Subcutaneous adipose tissue (tissue), 4 donors: Measurements from ENCODE around the gene NKIRAS2. TPM values are rescaled to one million over a fixed set of nuclear protein-coding genes. Genes with fewer than 3 reads are reported as not detected.

ENCODE experiments used
- total RNA-seq, 4 donors: library from RNA; depleted of rRNA; stranded (reverse); fragments of >200 nt; gene quantifications; one replicate each; pipeline ENCODE4 v1.1.0, GENCODE V29; 2016
- TF ChIP-seq, protein P1 (sequence below): fragments of 450-650 bp; IDR thresholded peaks from one replicate; pipeline ENCODE4 v1.5.1; 2016; ENCODE audit warnings: low read depth, mild to moderate bottlenecking, control low read depth, antibody characterized with exemption, moderate library complexity

NKIRAS2 gene
- total RNA-seq, 4 donors from 2014 or later: 21.2 to 37.1 (median 29.0) TPM

DNA sequence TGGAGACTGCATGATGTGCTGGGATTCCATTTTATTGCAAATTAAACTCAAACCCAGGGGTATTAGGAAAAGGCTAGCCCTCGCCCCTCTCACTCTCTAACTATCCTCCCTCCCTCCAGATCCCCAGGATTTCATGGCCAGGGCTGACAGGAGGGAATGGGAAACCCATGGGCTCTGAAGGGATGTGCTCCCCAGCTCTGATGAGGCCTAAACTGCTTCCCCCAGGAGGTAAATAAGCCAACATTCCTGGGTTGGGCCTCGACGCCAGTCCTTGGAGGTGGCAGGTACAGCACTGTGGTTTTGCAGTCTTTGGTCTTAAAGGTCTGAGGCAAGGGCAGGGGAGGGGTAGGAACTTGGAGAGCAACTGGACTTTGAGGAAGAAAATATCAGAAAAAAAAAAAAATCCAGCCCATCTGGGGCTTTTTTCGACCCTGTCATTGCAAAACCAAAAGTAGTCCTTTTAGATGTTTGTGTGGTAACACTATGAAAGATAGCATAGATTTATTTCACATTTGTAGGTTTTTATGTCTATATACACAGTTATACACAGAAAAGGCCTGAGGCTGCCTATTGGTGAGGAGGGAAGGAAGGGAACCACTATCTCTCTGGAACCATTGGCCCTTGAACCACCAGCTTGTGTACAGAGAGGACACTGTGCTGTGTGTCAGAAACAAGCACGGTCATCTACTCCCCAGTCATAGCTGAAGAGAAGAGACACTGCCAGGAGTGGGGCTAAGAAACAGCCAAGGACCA, 18.5 kb downstream of the NKIRAS2 start:
- TF ChIP-seq, protein P1, sequence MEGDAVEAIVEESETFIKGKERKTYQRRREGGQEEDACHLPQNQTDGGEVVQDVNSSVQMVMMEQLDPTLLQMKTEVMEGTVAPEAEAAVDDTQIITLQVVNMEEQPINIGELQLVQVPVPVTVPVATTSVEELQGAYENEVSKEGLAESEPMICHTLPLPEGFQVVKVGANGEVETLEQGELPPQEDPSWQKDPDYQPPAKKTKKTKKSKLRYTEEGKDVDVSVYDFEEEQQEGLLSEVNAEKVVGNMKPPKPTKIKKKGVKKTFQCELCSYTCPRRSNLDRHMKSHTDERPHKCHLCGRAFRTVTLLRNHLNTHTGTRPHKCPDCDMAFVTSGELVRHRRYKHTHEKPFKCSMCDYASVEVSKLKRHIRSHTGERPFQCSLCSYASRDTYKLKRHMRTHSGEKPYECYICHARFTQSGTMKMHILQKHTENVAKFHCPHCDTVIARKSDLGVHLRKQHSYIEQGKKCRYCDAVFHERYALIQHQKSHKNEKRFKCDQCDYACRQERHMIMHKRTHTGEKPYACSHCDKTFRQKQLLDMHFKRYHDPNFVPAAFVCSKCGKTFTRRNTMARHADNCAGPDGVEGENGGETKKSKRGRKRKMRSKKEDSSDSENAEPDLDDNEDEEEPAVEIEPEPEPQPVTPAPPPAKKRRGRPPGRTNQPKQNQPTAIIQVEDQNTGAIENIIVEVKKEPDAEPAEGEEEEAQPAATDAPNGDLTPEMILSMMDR: no peak

DNA sequence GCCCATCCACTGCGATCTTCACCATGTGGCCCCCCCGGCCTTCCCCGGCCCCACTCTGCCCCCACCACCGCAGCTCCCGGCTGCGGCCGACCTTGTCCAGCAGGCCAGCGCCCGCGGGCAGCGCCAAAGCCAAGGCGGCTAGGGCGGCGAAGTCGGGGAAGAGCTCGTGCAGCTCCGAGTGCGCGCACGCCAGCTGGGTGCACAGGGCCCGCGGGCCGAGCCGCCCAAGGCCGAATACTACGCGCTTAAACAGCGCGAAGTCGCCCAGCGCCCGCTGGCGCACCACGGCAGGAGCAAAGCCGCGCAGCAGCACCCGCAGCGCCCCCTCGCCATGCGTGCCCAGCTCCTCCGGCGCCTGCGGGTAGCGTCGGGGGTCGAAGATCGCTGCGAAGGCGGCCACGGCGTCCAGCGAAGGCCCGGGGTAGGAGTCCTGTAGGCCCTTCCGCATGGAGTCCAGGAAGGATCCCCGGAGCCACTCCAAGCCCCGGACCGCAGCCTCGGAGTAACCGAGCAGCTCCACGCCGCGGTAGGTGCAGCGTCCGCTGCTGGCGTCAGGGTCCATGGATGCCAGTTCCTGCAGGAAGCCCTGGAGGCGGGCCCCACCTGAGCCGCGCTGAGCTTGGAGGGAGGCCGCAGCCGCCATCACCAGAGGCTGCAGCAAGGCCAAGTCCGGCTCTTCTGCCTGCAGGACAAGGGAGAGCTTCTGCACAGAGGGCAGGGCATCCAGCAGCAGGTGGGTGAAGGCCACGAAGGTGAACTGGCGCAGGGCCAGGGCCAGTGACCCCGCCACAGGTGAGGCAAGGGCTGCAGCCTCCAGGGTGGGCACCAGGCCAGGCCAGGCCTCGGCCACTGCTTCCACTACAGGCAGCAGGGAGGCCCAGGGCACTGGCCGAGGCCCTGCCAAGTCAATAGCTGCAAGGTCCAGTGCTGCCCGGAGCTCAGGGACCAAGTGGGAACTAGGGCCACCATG, 20.2 kb downstream of the NKIRAS2 start:
- TF ChIP-seq, protein P1: no peak

DNA sequence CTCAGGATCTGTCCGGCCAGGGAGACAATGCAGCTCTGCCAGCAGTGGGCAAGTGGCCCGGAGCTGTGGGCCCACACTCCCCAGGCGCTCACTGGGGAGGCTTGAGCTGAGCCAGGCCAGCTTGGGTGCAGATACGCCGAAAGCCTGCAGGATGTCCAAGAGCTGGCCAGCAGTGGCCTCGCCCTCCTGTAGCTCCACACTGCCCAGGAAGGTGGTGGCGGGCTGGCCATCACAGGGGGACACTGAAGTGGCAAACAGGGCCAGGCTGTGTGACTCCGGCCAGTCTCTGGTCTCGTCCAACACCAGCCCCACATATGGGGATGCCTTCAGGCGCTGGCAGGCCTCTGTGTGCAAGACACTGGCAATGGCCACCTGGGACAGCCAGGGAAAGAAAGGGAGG, 20.9 kb downstream of the NKIRAS2 start:
- TF ChIP-seq, protein P1: no peak

DNA sequence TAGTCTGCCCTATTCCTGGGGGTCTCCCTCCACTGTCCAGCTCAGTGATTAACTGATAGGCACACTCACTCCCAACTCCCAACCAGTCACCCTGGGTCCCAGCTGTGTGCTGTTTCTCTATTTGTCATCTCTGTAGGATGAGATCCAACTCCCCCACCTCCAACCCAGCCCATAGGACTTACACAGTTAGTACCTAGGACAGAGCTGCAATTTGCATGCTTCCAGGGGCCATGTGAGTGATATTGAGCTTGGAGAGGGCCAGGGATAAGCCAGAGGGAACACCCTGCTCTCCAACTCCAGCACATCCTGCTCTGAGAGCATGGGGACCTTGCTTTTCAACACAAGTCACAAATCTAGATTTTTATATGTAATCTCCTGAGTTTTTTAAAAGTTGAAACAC, 21.7 kb downstream of the NKIRAS2 start:
- TF ChIP-seq, protein P1: no peak

DNA sequence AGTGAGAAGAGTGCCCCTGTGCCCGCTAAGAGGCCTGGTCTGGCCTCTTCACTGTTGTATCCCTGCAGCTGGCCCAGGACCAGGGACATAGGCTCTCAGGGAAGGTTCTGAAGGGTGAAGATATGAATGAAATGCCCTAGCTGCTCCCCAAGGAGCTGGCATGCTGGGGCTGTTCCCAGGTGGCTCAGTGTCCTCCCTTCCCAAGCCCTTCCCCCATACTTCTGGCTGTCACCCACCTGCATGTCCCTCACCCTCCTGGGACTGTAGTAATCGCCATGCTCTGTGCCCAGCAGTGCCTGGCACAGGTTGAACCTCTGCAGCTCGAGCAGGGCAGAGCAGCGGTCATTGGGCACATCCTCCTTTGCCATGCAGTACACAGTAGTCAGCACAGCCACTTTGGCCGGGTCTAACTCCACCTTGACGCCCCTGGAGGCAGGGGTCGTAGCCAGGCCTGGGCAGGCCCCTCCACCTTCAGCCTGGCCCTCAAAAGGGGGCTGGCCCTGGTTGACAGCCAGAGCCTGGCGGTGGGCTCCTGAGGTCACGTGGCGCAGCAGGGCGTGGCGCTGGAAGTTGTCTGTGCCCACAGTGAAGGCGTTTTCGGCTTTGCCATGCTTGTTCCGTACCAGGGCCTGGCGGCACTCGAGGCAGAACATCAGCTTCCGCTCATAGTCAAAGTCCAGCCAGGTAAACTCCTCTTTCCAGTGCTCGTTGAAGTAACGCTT, 22.9 kb downstream of the NKIRAS2 start:
- TF ChIP-seq, protein P1: no peak

DNA sequence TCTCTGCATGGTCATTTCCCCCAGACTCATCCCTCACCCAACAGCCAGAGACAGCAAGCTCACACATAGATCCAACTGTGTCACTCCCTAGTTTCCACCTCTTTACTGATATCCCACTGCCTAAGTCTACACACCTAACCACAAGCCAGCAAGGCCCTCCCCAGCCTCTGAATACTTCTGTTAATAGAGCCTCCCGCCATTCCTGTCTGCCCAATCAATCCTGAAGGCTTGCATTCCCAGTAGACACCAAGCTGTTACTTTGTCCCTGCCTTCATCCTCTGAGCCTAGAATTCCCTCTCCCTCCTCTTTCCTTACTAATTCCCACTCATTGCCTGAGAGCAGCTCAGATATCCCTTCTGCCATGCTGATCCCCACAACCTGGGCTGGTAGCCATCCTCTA, 25.8 kb downstream of the NKIRAS2 start:
- TF ChIP-seq, protein P1: no peak
